ENCODE results near the gene SYK. TPM values are rescaled to one million over a fixed set of nuclear protein-coding genes. Genes with fewer than 3 reads are reported as not detected.

The SYK gene
- total RNA-seq, 4 donors from 2014 or later, result 17.9 to 26.2 (median 23.2) TPM

DNA sequence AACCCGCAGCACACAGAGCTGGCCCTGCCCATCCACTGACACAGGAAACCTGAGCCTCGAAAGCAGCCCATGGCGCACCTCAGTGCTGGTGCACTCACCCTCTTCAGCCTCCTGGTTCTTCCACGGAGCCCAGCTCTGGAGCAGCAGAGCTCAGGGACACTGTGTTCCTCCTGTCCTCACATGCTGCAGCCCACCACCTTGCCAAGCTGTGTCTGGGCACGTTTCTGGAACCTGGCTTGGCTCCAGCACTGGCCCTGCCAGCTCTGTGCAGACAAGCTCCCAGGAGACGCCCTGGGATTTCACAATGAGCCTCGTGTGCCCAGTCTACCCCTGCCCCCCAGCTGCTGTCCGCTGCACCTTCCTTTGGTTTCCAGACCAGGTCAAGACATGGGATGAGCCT, 119.5 kb downstream of the SYK start:
- intact Hi-C loops (cut with DNase I; ENCODE audit: low total_unique reads), result no loop called here

DNA sequence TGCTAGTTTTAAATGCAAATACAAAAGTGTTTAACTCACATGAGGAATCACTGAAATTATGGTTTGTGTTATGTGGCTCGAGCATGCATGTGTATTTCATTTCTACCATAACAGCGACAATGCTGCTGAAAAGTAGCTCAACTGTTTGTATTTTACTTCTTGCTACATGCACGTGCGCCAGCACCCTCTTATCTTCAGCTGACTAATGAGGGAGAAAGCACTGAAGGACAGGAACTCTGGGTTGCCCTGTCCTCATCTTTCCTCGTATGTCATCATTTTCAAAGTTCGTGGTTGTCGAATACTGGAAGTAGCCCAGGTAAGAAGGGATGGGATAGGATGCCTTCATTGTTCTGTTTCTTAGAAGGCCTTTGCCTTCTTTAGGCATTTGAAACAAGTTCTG, 120.3 kb downstream of the SYK start:
- no peak for DNase-seq (ENCODE audit: low spot score in 2 of 2)
- intact Hi-C loops (cut with DNase I; ENCODE audit: low total_unique reads), result no loop called here
- no peak for TF ChIP-seq POLR2A (IDR thresholded peaks at IDR 0.05)
- TF ChIP-seq, protein P1, sequence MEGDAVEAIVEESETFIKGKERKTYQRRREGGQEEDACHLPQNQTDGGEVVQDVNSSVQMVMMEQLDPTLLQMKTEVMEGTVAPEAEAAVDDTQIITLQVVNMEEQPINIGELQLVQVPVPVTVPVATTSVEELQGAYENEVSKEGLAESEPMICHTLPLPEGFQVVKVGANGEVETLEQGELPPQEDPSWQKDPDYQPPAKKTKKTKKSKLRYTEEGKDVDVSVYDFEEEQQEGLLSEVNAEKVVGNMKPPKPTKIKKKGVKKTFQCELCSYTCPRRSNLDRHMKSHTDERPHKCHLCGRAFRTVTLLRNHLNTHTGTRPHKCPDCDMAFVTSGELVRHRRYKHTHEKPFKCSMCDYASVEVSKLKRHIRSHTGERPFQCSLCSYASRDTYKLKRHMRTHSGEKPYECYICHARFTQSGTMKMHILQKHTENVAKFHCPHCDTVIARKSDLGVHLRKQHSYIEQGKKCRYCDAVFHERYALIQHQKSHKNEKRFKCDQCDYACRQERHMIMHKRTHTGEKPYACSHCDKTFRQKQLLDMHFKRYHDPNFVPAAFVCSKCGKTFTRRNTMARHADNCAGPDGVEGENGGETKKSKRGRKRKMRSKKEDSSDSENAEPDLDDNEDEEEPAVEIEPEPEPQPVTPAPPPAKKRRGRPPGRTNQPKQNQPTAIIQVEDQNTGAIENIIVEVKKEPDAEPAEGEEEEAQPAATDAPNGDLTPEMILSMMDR (IDR thresholded peaks at IDR 0.05), result no peak
- H3K4me3 ChIP-seq (ENCODE audit: low read depth, poor library complexity, severe bottlenecking), result no peak overlapping the region
- 86 to 87% methylated on average over 7 of the region's 7 CpGs for WGBS, 2 donors

More for the DNA sequence above, 119.5 kb downstream of the SYK start:
- TF ChIP-seq, protein P1 (IDR thresholded peaks at IDR 0.05), result no peak
- TF ChIP-seq POLR2A (IDR thresholded peaks at IDR 0.05), result no peak
- WGBS, 2 donors, result 24% methylated on average over 8 of the region's 8 CpGs
- H3K4me3 ChIP-seq (ENCODE audit: low read depth, poor library complexity, severe bottlenecking), result no peak overlapping the region
- peak; percentile 80 to 89 for DNase-seq (ENCODE audit: low spot score in 2 of 2)

DNA sequence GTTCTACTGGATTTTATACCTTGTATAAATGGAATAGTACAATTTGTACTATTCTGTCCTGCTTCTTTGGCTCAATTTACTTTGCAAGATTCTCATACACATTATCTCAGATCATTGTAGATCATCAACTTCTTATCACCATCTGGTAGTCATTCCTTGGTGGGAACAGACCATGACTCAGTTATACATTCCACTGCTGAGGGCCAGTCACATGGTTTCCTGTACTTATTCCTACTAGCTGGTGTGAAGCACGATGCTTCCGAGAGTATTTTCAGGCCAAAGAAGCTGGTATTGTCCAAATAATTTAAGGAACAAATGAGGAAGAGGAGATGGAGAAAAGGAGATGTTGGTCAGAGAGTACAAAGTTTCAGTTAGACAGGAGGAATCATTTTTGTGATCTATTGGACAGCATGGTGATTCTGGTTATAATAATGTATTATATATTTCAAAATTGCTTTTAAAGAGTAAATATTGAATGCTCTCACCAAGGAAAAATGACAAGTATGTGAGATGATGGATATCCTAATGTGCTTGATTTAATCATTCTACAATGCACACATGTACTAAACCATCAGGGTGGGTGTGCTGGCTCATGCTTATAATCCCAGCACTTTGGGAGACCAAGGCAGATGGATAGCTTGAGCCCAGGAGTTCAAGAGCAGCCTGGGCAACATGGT, 124.1 kb downstream of the SYK start:
- DNase-seq (ENCODE audit: low spot score in 2 of 2), result peak in 1 of 2 donors; percentile 15
- H3K4me3 ChIP-seq (ENCODE audit: low read depth, poor library complexity, severe bottlenecking), result no peak overlapping the region
- WGBS, 2 donors, result 56 to 69% methylated on average over 2 of the region's 2 CpGs
- TF ChIP-seq, protein P1 (IDR thresholded peaks at IDR 0.05), result no peak
- no peak for TF ChIP-seq POLR2A (IDR thresholded peaks at IDR 0.05)
- intact Hi-C loops (cut with DNase I; ENCODE audit: low total_unique reads), result no loop called here

DNA sequence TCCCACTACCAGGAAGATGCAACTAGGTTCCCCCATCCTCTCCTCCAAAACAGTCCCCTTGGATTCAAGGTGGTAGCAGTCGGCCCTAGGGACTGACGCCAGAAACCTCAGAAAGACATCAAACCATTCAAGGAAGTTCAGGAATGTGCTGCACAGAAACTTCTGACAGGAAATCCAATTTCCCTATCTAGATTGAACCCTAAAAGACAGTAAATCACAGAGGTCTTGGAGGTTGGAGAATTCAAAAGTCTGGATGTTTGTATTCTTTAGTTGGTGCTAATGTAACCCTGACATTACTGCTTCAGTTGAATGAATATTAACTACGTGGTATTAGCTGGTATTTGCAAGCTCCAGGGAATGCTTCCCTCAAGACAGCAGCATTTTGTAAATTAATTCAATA, 125.3 kb downstream of the SYK start:
- intact Hi-C loops (cut with DNase I; ENCODE audit: low total_unique reads), result no loop called here
- DNase-seq (ENCODE audit: low spot score in 2 of 2), result no peak
- 55 to 56% methylated on average over 3 of the region's 3 CpGs for WGBS, 2 donors
- H3K4me3 ChIP-seq (ENCODE audit: low read depth, poor library complexity, severe bottlenecking), result no peak overlapping the region
- TF ChIP-seq, protein P1 (IDR thresholded peaks at IDR 0.05), result no peak
- no peak for TF ChIP-seq POLR2A (IDR thresholded peaks at IDR 0.05)

DNA sequence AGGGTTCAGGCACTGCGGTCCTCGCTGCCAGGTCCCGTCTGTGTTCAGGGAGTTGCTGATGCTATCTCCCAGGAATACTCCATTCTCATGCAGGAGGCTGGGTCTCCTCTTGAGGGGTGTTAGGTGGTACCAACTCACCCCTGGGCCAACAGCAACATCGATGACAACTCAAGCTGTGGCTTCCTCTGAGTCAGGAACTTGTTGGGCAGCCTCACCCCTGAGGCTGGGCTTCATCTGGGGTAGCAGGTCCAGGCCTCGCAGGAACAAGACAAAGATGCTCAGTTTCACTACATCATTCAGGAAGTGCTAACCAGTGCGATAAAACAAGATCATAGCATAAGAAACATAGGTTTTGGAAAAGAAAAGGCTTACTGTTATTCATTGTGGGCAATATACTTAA, 125.9 kb downstream of the SYK start:
- H3K4me3 ChIP-seq (ENCODE audit: low read depth, poor library complexity, severe bottlenecking), result no peak overlapping the region
- TF ChIP-seq, protein P1 (IDR thresholded peaks at IDR 0.05), result no peak
- TF ChIP-seq POLR2A (IDR thresholded peaks at IDR 0.05), result no peak
- intact Hi-C loops (cut with DNase I; ENCODE audit: low total_unique reads), result no loop called here
- 73 to 74% methylated on average over 6 of the region's 6 CpGs for WGBS, 2 donors
- DNase-seq (ENCODE audit: low spot score in 2 of 2), result peak in 1 of 2 donors; percentile 74

DNA sequence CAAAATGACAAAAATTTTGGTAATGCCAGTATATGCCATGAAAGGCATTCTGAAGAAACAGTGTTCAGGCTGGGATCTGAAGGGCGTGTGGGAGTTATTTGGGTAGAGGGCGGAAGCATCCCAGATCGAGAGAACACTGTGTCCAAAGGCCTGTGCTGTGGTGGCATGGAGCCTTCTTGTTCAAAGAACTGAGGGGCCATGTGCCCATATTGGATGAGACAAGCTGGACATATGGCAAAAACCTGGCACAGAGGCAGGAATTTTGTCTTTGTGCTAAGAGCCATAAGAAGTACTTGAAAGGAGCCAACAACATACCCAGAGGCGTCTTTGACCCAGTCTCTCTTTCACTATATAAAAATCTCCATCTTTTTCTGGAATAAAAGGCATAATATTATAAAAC, 128.0 kb downstream of the SYK start:
- intact Hi-C loops (cut with DNase I; ENCODE audit: low total_unique reads), result no loop called here
- 87 to 93% methylated on average over 4 of the region's 4 CpGs for WGBS, 2 donors
- TF ChIP-seq, protein P1 (IDR thresholded peaks at IDR 0.05), result no peak
- no peak for TF ChIP-seq POLR2A (IDR thresholded peaks at IDR 0.05)
- DNase-seq (ENCODE audit: low spot score in 2 of 2), result peak in 1 of 2 donors; percentile 39
- H3K4me3 ChIP-seq (ENCODE audit: low read depth, poor library complexity, severe bottlenecking), result no peak overlapping the region
